ACC112 (cell line): ENCODE measurements around the gene CYP26B1.
A peak's percentile ranks its signal among the peaks of the same experiment; 100 is the strongest.

Source experiments
- H2AFZ ChIP-seq: fragments of 200-600 bp; sonication (generic); one replicate; pipeline ENCODE4 v1.6.0; 2017; ENCODE audit warnings: antibody characterized with exemption, low read length; ENCODE audit not compliant: unreplicated experiment
- H3K27ac ChIP-seq: fragments of 200-600 bp; sonication (generic); 2 replicates; pipeline ENCODE4 v1.5.1; 2014; ENCODE audit warnings: low read depth, mild to moderate bottlenecking, antibody characterized with exemption, low read length, moderate library complexity
- H3K27me3 ChIP-seq: fragments of 200-600 bp; sonication (generic); 2 replicates; pipeline ENCODE4 v1.6.1; 2014; ENCODE audit warnings: mild to moderate bottlenecking, antibody characterized with exemption, low read length, moderate library complexity, mixed read lengths; ENCODE audit not compliant: insufficient read depth
- H3K36me3 ChIP-seq: fragments of 200-600 bp; sonication (generic); 2 replicates; pipeline ENCODE4 v1.6.1; 2016; ENCODE audit warnings: mild to moderate bottlenecking, antibody characterized with exemption, low read length, moderate library complexity, mixed read lengths; ENCODE audit not compliant: insufficient read depth
- H3K4me1 ChIP-seq: fragments of 200-600 bp; sonication (generic); one replicate; pipeline ENCODE4 v1.6.1; 2016; ENCODE audit warnings: low read length, mixed read lengths; ENCODE audit not compliant: insufficient read depth, unreplicated experiment, control insufficient read depth
- H3K4me3 ChIP-seq: fragments of 200-600 bp; sonication (generic); 2 replicates; pipeline ENCODE4 v1.5.1; 2014; ENCODE audit warnings: mild to moderate bottlenecking, low read depth, low read length
- H3K79me2 ChIP-seq: fragments of 200-600 bp; sonication (generic); one replicate; pipeline ENCODE4 v1.6.0; 2016; ENCODE audit warnings: low read length; ENCODE audit not compliant: control insufficient read depth, unreplicated experiment, insufficient read depth

CYP26B1 gene

GRCh38 chr2:72155151-72155550 lies 7.5 kb upstream of the CYP26B1 start:
- Histone ChIP-seq H3K27me3 (peaks cover 28% of the 10 kb centered on the region), H2AFZ (no peak overlapping the region), H3K36me3 (no peaks in the 10 kb centered on the region), H3K4me3 (no peak overlapping the region), H3K27ac (no peak overlapping the region), H3K4me1 (peaks cover under 1% of the 10 kb centered on the region), H3K79me2 (no peaks in the 10 kb centered on the region)

GRCh38 chr2:72154386-72154975 lies 6.8 kb upstream of the CYP26B1 start:
- no peak overlapping the region for H3K27ac ChIP-seq
- H2AFZ ChIP-seq, result no peak overlapping the region
- H3K36me3 ChIP-seq, result no peaks in the 10 kb centered on the region
- H3K4me3 ChIP-seq, result no peak overlapping the region
- no peaks in the 10 kb centered on the region for H3K79me2 ChIP-seq
- peaks cover 7% of the 10 kb centered on the region for H3K4me1 ChIP-seq
- peaks cover 35% of the 10 kb centered on the region for H3K27me3 ChIP-seq

GRCh38 chr2:72153924-72154323 lies 6.3 kb upstream of the CYP26B1 start:
- Histone ChIP-seq H3K27ac (no peak overlapping the region), H3K36me3 (no peaks in the 10 kb centered on the region), H2AFZ (no peak overlapping the region), H3K27me3 (peaks cover 40% of the 10 kb centered on the region), H3K79me2 (no peaks in the 10 kb centered on the region), H3K4me3 (no peak overlapping the region), H3K4me1 (peaks cover 11% of the 10 kb centered on the region)

- peaks cover 12% of the 10 kb centered on the region for H3K4me1 ChIP-seq
- H3K27me3 ChIP-seq, result peaks cover 40% of the 10 kb centered on the region
- no peaks in the 10 kb centered on the region for H3K36me3 ChIP-seq
- H3K4me3 ChIP-seq, result no peak overlapping the region
- no peaks in the 10 kb centered on the region for H3K79me2 ChIP-seq
- H3K27ac ChIP-seq, result no peak overlapping the region
- no peak overlapping the region for H2AFZ ChIP-seq
Measured at GRCh38 chr2:72153026-72153791, 5.5 kb upstream of the CYP26B1 start.

GRCh38 chr2:72150861-72151356 lies 3.2 kb upstream of the CYP26B1 start:
- Histone ChIP-seq H3K4me1 (peaks cover 16% of the 10 kb centered on the region), H3K79me2 (no peaks in the 10 kb centered on the region), H3K27ac (no peak overlapping the region), H2AFZ (no peak overlapping the region), H3K4me3 (no peak overlapping the region), H3K27me3 (peaks cover 55% of the 10 kb centered on the region), H3K36me3 (no peaks in the 10 kb centered on the region)

- H3K27ac ChIP-seq, result no peak overlapping the region
- H3K79me2 ChIP-seq, result no peaks in the 10 kb centered on the region
- H2AFZ ChIP-seq, result no peak overlapping the region
- H3K27me3 ChIP-seq, result peaks cover 55% of the 10 kb centered on the region
- peak overlapping the region; percentile 80 for H3K4me3 ChIP-seq
- H3K36me3 ChIP-seq, result no peaks in the 10 kb centered on the region
- peaks cover 16% of the 10 kb centered on the region for H3K4me1 ChIP-seq
Measured at GRCh38 chr2:72150157-72150860, 2.6 kb upstream of the CYP26B1 start.

- no peaks in the 10 kb centered on the region for H3K79me2 ChIP-seq
- no peaks in the 10 kb centered on the region for H3K36me3 ChIP-seq
- no peak overlapping the region for H2AFZ ChIP-seq
- peaks cover 16% of the 10 kb centered on the region for H3K4me1 ChIP-seq
- H3K27me3 ChIP-seq, result peaks cover 57% of the 10 kb centered on the region
- no peak overlapping the region for H3K27ac ChIP-seq
- peak overlapping the region; percentile 80 for H3K4me3 ChIP-seq
Measured at GRCh38 chr2:72149556-72150156, 2.0 kb upstream of the CYP26B1 start.

GRCh38 chr2:72148837-72149555 lies 1.3 kb upstream of the CYP26B1 start:
- peaks cover 16% of the 10 kb centered on the region for H3K4me1 ChIP-seq
- no peak overlapping the region for H2AFZ ChIP-seq
- H3K79me2 ChIP-seq, result no peaks in the 10 kb centered on the region
- no peak overlapping the region for H3K27ac ChIP-seq
- peak overlapping the region; percentile 80 for H3K4me3 ChIP-seq
- peaks cover 62% of the 10 kb centered on the region for H3K27me3 ChIP-seq
- no peaks in the 10 kb centered on the region for H3K36me3 ChIP-seq

GRCh38 chr2:72148003-72148836 lies 558 bp upstream of the CYP26B1 start:
- Histone ChIP-seq H3K4me3 (peak overlapping the region; percentile 80), H3K4me1 (peaks cover 16% of the 10 kb centered on the region), H3K36me3 (no peaks in the 10 kb centered on the region), H3K79me2 (no peaks in the 10 kb centered on the region), H3K27me3 (peaks cover 69% of the 10 kb centered on the region), H2AFZ (no peak overlapping the region), H3K27ac (no peak overlapping the region)
